ENCODE data around the gene FKBP5. TPM values are rescaled to one million over a fixed set of nuclear protein-coding genes. Genes with fewer than 3 reads are reported as not detected.
"Not testable (repeated sequence)": the region's sequence is repeated elsewhere in the genome, so short reads cannot be mapped to it uniquely, and the experiment has no call there.

Gene FKBP5
- total RNA-seq, 1 experiment from 2014 or later, result 14.9 TPM

GRCh38 chr6:35543459-35544193, 145.1 kb downstream of the FKBP5 start:
- DNase-seq (ENCODE audit: low read depth), result no peak

GRCh38 chr6:35541836-35542235, 146.9 kb downstream of the FKBP5 start:
- DNase-seq (ENCODE audit: low read depth), result no peak

GRCh38 chr6:35539223-35539622, 149.5 kb downstream of the FKBP5 start:
- DNase-seq (ENCODE audit: low read depth), result no peak

- not testable (repeated sequence) for DNase-seq (ENCODE audit: low read depth)
These were observed 152.9 kb downstream of the FKBP5 start for GRCh38 chr6:35535847-35536246.

- DNase-seq (ENCODE audit: low read depth), result no peak
These were observed 154.1 kb downstream of the FKBP5 start for GRCh38 chr6:35534407-35535170.

GRCh38 chr6:35533981-35534380, 154.7 kb downstream of the FKBP5 start:
- no peak for DNase-seq (ENCODE audit: low read depth)

GRCh38 chr6:35532126-35532525, 156.6 kb downstream of the FKBP5 start:
- no peak for DNase-seq (ENCODE audit: low read depth)

- no peak for DNase-seq (ENCODE audit: low read depth)
These were observed 164.2 kb downstream of the FKBP5 start for GRCh38 chr6:35524380-35525020.

Other genes with a start within 250 kb of the FKBP5 start
- 9.2 and 12.9 TPM in 2 replicates for gene FANCE, start 236.6 kb downstream of the FKBP5 start, total RNA-seq (2014; rRNA removed; shearing (Covaris generic))
- gene RPL10A, start 220.5 kb downstream of the FKBP5 start, total RNA-seq (2014; rRNA removed; shearing (Covaris generic)), result 778 and 785 TPM in 2 replicates
- gene TEAD3, start 191.8 kb downstream of the FKBP5 start, total RNA-seq (2014; rRNA removed; shearing (Covaris generic)), result 14.9 and 19.1 TPM in 2 replicates
- gene TULP1, start 176.0 kb downstream of the FKBP5 start, total RNA-seq (2014; rRNA removed; shearing (Covaris generic)), result not detected in 2 replicates
- gene ARMC12, start 48.1 kb upstream of the FKBP5 start, total RNA-seq (2014; rRNA removed; shearing (Covaris generic)), result 0.22 TPM in 1 of 2 replicates, not detected in the other
- gene CLPSL2, start 87.7 kb upstream of the FKBP5 start, total RNA-seq (2014; rRNA removed; shearing (Covaris generic)), result not detected in 2 replicates
- not detected in 2 replicates for gene CLPSL1, start 92.1 kb upstream of the FKBP5 start, total RNA-seq (2014; rRNA removed; shearing (Covaris generic))
- not detected in 2 replicates for gene CLPS, start 108.4 kb upstream of the FKBP5 start, total RNA-seq (2014; rRNA removed; shearing (Covaris generic))
- not detected in 2 replicates for gene LHFPL5, start 116.4 kb upstream of the FKBP5 start, total RNA-seq (2014; rRNA removed; shearing (Covaris generic))
- gene SRPK1, start 232.2 kb upstream of the FKBP5 start, total RNA-seq (2014; rRNA removed; shearing (Covaris generic)), result 118 and 138 TPM in 2 replicates